Ovary (tissue), 3 donors: Measurements from ENCODE around the gene CGB2.
"Not testable (repeated sequence)": the region's sequence is repeated elsewhere in the genome, so short reads cannot be mapped to it uniquely, and the experiment has no call there.

Experiments used
- EP300 ChIP-seq: sonication (generic); formaldehyde crosslinking; IDR thresholded peaks from one replicate; pipeline ENCODE4 v1.6.1; 2017; ENCODE audit warnings: antibody characterized with exemption
- POLR2A ChIP-seq: fragments of 450-650 bp; IDR thresholded peaks from one replicate; pipeline ENCODE4 v1.6.1; 2017; ENCODE audit warnings: antibody characterized with exemption, mild to moderate bottlenecking, moderate library complexity
- TF ChIP-seq, protein P1 (sequence below), 3 donors: fragments of 450-650 bp in 2 of 3; fragments of 200-600 bp in 1 of 3; IDR thresholded peaks; one replicate each; pipeline versions ENCODE4 v1.5.1 to v1.8.0; 2016 to 2022; ENCODE audit warnings: antibody characterized with exemption in 3 of 3, mild to moderate bottlenecking in 1 of 3
- donor health status: DM: no; HTN: no; CAD: no.

DNA sequence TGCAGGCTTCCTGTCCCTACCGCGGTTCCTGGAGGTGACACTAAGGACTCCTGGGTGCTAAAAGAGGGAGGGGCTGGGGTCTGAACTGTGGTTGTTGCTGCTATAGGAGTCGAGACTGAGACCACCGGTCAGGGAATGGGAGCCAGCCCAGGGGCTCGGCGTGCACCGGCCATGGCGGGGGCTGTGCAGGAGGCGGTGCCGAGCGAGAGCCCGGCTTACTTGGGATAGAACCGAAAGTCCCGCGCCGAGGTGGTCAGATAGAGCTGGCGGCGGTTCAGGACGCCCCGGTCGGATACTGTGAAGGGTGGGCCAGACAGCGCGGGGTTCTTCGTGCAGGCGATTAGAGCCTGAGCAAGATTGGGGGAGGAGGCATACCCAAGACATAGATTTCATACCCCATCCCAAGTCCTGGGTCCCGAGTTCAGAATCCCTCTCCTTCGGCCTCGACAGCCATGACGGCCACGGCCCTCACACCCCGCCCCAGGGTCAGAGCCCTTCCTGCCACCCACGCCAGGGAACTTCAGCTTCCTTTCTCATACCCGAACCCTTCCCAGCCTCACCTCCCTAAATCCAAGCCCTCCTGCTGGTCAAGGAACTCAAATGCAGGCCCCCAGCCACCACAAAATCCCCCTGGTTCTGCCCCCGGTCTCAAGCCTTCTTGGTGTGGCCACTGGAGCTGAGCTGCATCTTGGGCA is 25.4 kb downstream of the CGB2 start:
- TF ChIP-seq, protein P1, sequence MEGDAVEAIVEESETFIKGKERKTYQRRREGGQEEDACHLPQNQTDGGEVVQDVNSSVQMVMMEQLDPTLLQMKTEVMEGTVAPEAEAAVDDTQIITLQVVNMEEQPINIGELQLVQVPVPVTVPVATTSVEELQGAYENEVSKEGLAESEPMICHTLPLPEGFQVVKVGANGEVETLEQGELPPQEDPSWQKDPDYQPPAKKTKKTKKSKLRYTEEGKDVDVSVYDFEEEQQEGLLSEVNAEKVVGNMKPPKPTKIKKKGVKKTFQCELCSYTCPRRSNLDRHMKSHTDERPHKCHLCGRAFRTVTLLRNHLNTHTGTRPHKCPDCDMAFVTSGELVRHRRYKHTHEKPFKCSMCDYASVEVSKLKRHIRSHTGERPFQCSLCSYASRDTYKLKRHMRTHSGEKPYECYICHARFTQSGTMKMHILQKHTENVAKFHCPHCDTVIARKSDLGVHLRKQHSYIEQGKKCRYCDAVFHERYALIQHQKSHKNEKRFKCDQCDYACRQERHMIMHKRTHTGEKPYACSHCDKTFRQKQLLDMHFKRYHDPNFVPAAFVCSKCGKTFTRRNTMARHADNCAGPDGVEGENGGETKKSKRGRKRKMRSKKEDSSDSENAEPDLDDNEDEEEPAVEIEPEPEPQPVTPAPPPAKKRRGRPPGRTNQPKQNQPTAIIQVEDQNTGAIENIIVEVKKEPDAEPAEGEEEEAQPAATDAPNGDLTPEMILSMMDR (IDR thresholded peaks at IDR 0.05) = not testable (repeated sequence)
- not testable (repeated sequence) for TF ChIP-seq EP300, POLR2A
